Parathyroid adenoma (tissue), 2 donors: ENCODE results near the gene KAZN.

Experiments used
- H2AFZ ChIP-seq: fragments of 300-600 bp; sonication (generic); one replicate; pipeline ENCODE4 v1.7.0; 2017; ENCODE audit warnings: antibody characterized with exemption, mild to moderate bottlenecking
- H3K27ac ChIP-seq: fragments of 300-600 bp; sonication (generic); one replicate; pipeline ENCODE4 v1.7.0; 2017
- H3K27me3 ChIP-seq: fragments of 300-600 bp; sonication (generic); one replicate; pipeline ENCODE4 v1.7.0; 2017; ENCODE audit warnings: low read length; ENCODE audit not compliant: control insufficient read depth, insufficient read depth
- H3K36me3 ChIP-seq: fragments of 300-600 bp; sonication (generic); one replicate; pipeline ENCODE4 v1.7.0; 2017; ENCODE audit warnings: low read length; ENCODE audit not compliant: control insufficient read depth, insufficient read depth
- H3K4me1 ChIP-seq: fragments of 300-600 bp; sonication (generic); one replicate; pipeline ENCODE4 v1.7.0; 2017; ENCODE audit warnings: control low read depth
- H3K4me2 ChIP-seq: fragments of 300-600 bp; sonication (generic); one replicate; pipeline ENCODE4 v1.7.0; 2017; ENCODE audit warnings: low read length
- H3K4me3 ChIP-seq: fragments of 300-600 bp; sonication (generic); one replicate; pipeline ENCODE4 v1.7.0; 2017; ENCODE audit warnings: low read depth, low read length
- H3K79me2 ChIP-seq: fragments of 300-600 bp; sonication (generic); one replicate; pipeline ENCODE4 v1.7.0; 2017; ENCODE audit warnings: control low read depth
- H3K9ac ChIP-seq: fragments of 300-600 bp; sonication (generic); one replicate; pipeline ENCODE4 v1.7.0; 2017; ENCODE audit warnings: mild to moderate bottlenecking
- H3K9me3 ChIP-seq: fragments of 300-600 bp; sonication (generic); one replicate; pipeline ENCODE4 v1.7.0; 2017; ENCODE audit warnings: low read length; ENCODE audit not compliant: control insufficient read depth
- TF ChIP-seq, protein P1 (sequence below): fragments of 300-600 bp; sonication (generic); IDR thresholded peaks from one replicate; pipeline ENCODE4 v1.7.0; 2017; ENCODE audit warnings: antibody characterized with exemption, mild to moderate bottlenecking
- donor health status: primary hyperparathyroidism.

The KAZN gene

DNA sequence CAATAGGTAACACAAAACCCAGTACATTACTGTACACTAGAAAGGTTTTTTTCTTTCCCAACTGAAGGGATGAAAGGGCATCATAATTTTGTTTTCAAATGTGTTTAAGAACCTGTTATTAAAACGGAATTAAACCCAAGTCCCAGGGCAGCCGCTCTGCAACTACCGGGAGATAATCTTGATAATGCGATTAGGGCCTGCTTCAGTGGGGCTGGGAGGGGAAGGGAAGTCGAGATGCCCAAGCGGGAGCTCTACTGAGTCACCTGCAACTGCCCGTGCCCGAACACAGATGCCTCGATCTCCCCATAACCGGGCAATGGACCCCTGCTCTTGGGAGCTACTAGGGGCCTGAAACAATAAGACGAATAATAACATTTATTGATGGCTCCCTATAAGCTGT lies 61.4 kb downstream of the KAZN start:
- H3K27ac ChIP-seq: no peak overlapping the region
- H2AFZ ChIP-seq: no peak overlapping the region
- no peaks in the 10 kb centered on the region for H3K4me1 ChIP-seq
- H3K4me2 ChIP-seq: no peak overlapping the region
- H3K27me3 ChIP-seq: no peaks in the 10 kb centered on the region
- H3K79me2 ChIP-seq: no peaks in the 10 kb centered on the region
- no peak overlapping the region for H3K9ac ChIP-seq
- no peaks in the 10 kb centered on the region for H3K36me3 ChIP-seq
- no peaks in the 10 kb centered on the region for H3K9me3 ChIP-seq
- TF ChIP-seq, protein P1, sequence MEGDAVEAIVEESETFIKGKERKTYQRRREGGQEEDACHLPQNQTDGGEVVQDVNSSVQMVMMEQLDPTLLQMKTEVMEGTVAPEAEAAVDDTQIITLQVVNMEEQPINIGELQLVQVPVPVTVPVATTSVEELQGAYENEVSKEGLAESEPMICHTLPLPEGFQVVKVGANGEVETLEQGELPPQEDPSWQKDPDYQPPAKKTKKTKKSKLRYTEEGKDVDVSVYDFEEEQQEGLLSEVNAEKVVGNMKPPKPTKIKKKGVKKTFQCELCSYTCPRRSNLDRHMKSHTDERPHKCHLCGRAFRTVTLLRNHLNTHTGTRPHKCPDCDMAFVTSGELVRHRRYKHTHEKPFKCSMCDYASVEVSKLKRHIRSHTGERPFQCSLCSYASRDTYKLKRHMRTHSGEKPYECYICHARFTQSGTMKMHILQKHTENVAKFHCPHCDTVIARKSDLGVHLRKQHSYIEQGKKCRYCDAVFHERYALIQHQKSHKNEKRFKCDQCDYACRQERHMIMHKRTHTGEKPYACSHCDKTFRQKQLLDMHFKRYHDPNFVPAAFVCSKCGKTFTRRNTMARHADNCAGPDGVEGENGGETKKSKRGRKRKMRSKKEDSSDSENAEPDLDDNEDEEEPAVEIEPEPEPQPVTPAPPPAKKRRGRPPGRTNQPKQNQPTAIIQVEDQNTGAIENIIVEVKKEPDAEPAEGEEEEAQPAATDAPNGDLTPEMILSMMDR: no peak
- no peak overlapping the region for H3K4me3 ChIP-seq

GRCh38 chr1:14660801-14661200 lies 62.3 kb downstream of the KAZN start:
- Histone ChIP-seq H3K27ac (no peak overlapping the region), H3K9ac (no peak overlapping the region), H2AFZ (no peak overlapping the region), H3K4me2 (no peak overlapping the region), H3K27me3 (no peaks in the 10 kb centered on the region), H3K36me3 (no peaks in the 10 kb centered on the region), H3K9me3 (no peaks in the 10 kb centered on the region), H3K4me1 (no peaks in the 10 kb centered on the region), H3K4me3 (no peak overlapping the region), H3K79me2 (no peaks in the 10 kb centered on the region)
- TF ChIP-seq, protein P1: no peak

GRCh38 chr1:14661222-14661621 lies 62.7 kb downstream of the KAZN start:
- no peaks in the 10 kb centered on the region for H3K27me3 ChIP-seq
- H3K27ac ChIP-seq: no peak overlapping the region
- H3K4me2 ChIP-seq: no peak overlapping the region
- H3K9me3 ChIP-seq: no peaks in the 10 kb centered on the region
- no peak overlapping the region for H2AFZ ChIP-seq
- no peaks in the 10 kb centered on the region for H3K36me3 ChIP-seq
- H3K4me3 ChIP-seq: no peak overlapping the region
- no peaks in the 10 kb centered on the region for H3K79me2 ChIP-seq
- no peak overlapping the region for H3K9ac ChIP-seq
- TF ChIP-seq, protein P1: no peak
- H3K4me1 ChIP-seq: no peaks in the 10 kb centered on the region

DNA sequence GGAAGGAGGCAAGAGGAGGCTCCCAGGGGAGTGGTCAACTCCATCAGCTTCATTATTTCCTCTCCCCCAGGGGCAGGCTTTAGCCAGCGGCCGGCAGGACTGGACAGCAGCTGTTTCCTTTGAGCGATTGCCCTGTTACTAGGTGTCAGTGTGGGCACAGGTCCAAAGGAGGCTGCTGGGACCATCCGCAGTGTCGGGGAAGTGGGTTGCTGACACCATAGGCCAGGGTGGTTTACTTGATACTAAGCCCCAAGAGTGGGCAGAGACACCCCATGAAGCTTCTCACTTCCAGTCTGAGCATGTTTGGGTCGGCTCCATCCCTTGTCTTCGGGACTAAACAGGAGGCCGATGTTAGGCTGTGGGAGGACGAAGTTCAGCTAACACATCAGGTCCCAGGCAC lies 63.6 kb downstream of the KAZN start:
- H3K27me3 ChIP-seq: no peaks in the 10 kb centered on the region
- H3K36me3 ChIP-seq: no peaks in the 10 kb centered on the region
- H3K4me3 ChIP-seq: no peak overlapping the region
- no peaks in the 10 kb centered on the region for H3K4me1 ChIP-seq
- TF ChIP-seq, protein P1: no peak
- no peaks in the 10 kb centered on the region for H3K79me2 ChIP-seq
- H3K27ac ChIP-seq: no peak overlapping the region
- H2AFZ ChIP-seq: no peak overlapping the region
- no peak overlapping the region for H3K9ac ChIP-seq
- no peak overlapping the region for H3K4me2 ChIP-seq
- no peaks in the 10 kb centered on the region for H3K9me3 ChIP-seq

DNA sequence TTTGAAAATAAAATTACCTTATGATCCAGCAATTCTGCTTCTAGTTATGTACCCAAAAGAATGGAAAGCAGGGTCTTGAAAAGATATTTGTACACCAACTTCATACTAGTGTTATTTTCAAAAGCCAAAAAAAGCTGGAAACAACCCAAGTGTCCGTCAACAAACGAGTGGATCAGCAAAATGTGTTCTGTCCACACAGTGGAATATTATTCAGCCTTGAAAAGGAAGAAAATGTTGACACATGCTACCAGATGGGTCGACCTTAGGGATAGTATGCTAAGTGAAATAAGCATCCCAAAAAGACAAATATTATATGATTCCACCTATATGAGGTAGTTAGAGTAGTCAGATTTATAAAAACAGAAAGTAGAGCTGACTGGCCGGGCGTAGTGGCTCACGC lies 65.3 kb downstream of the KAZN start:
- H3K9ac ChIP-seq: no peak overlapping the region
- H3K4me2 ChIP-seq: no peak overlapping the region
- TF ChIP-seq, protein P1: no peak
- H3K27me3 ChIP-seq: no peaks in the 10 kb centered on the region
- no peak overlapping the region for H2AFZ ChIP-seq
- H3K36me3 ChIP-seq: no peaks in the 10 kb centered on the region
- no peak overlapping the region for H3K4me3 ChIP-seq
- no peaks in the 10 kb centered on the region for H3K9me3 ChIP-seq
- H3K4me1 ChIP-seq: no peaks in the 10 kb centered on the region
- no peaks in the 10 kb centered on the region for H3K79me2 ChIP-seq
- H3K27ac ChIP-seq: no peak overlapping the region
